Measurements from ENCODE around the gene CYLD. TPM values are rescaled to one million over a fixed set of nuclear protein-coding genes. Genes with fewer than 3 reads are reported as not detected.

Gene CYLD
- total and polyA plus RNA-seq, 2 donors from 2014 or later, result 8.9 to 48.0 TPM

GRCh38 chr16:50818380-50818779, 76.5 kb downstream of the CYLD start:
- no peak for TF ChIP-seq CTCF (IDR thresholded peaks at IDR 0.05; ENCODE audit: borderline replicate concordance, extremely low read depth, insufficient read depth)
- Histone ChIP-seq H3K9ac (ENCODE audit: low read length in 3 of 3) (no peak overlapping the region), H3K9me3 (ENCODE audit: control insufficient read depth in 2 of 3, insufficient read depth in 1 of 3, low read length in 3 of 3) (no peaks in the 10 kb centered on the region), H3K27me3 (ENCODE audit: control insufficient read depth, insufficient read depth, low read length) (no peaks in the 10 kb centered on the region), H3K36me3 (ENCODE audit: control insufficient read depth in 2 of 3, insufficient read depth in 3 of 3, low read length in 3 of 3) (no peaks in the 10 kb centered on the region), H3K27ac (ENCODE audit: low read depth in 2 of 2, low read length in 2 of 2) (no peak overlapping the region), H3K4me3 (ENCODE audit: low read length in 3 of 3) (no peak overlapping the region), H3K4me1 (ENCODE audit: control insufficient read depth in 2 of 3, insufficient read depth in 2 of 3, low read depth in 1 of 3, low read length in 3 of 3) (no peaks in the 10 kb centered on the region)
- intact Hi-C loops (cut with DNase I), result no loop called here
- no peak for FAIRE-seq
- DNase-seq, result peak in 1 of 5 donors; percentile 16

GRCh38 chr16:50819706-50820105, 77.8 kb downstream of the CYLD start:
- Histone ChIP-seq H3K27ac (ENCODE audit: low read depth in 2 of 2, low read length in 2 of 2) (no peak overlapping the region), H3K4me1 (ENCODE audit: control insufficient read depth in 2 of 3, insufficient read depth in 2 of 3, low read depth in 1 of 3, low read length in 3 of 3) (no peaks in the 10 kb centered on the region), H3K27me3 (ENCODE audit: control insufficient read depth, insufficient read depth, low read length) (no peaks in the 10 kb centered on the region), H3K9me3 (ENCODE audit: control insufficient read depth in 2 of 3, insufficient read depth in 1 of 3, low read length in 3 of 3) (no peaks in the 10 kb centered on the region), H3K36me3 (ENCODE audit: control insufficient read depth in 2 of 3, insufficient read depth in 3 of 3, low read length in 3 of 3) (no peaks in the 10 kb centered on the region), H3K9ac (ENCODE audit: low read length in 3 of 3) (no peak overlapping the region), H3K4me3 (ENCODE audit: low read length in 3 of 3) (no peak overlapping the region)
- TF ChIP-seq CTCF (IDR thresholded peaks at IDR 0.05; ENCODE audit: borderline replicate concordance, extremely low read depth, insufficient read depth), result no peak
- FAIRE-seq (no peak), DNase-seq (peak in 1 of 5 donors; percentile 13)
- intact Hi-C loops (cut with DNase I), result no loop called here

- intact Hi-C loops (cut with DNase I), result no loop called here
- no peak for TF ChIP-seq CTCF (IDR thresholded peaks at IDR 0.05; ENCODE audit: borderline replicate concordance, extremely low read depth, insufficient read depth)
- no peak overlapping the region for H3K4me3 ChIP-seq (ENCODE audit: low read length in 3 of 3)
- no peak overlapping the region for H3K27ac ChIP-seq (ENCODE audit: low read depth in 2 of 2, low read length in 2 of 2)
- H3K9ac ChIP-seq (ENCODE audit: low read length in 3 of 3), result no peak overlapping the region
- no peak for FAIRE-seq
- H3K36me3 ChIP-seq (ENCODE audit: control insufficient read depth in 2 of 3, insufficient read depth in 3 of 3, low read length in 3 of 3), result no peaks in the 10 kb centered on the region
- no peak for DNase-seq
- H3K4me1 ChIP-seq (ENCODE audit: control insufficient read depth in 2 of 3, insufficient read depth in 2 of 3, low read depth in 1 of 3, low read length in 3 of 3), result no peaks in the 10 kb centered on the region
- H3K9me3 ChIP-seq (ENCODE audit: control insufficient read depth in 2 of 3, insufficient read depth in 1 of 3, low read length in 3 of 3), result no peaks in the 10 kb centered on the region
- H3K27me3 ChIP-seq (ENCODE audit: control insufficient read depth, insufficient read depth, low read length), result no peaks in the 10 kb centered on the region
Measured at GRCh38 chr16:50820225-50820624, 78.3 kb downstream of the CYLD start.

GRCh38 chr16:50821586-50821985, 79.7 kb downstream of the CYLD start:
- H3K9ac ChIP-seq (ENCODE audit: low read length in 3 of 3), result no peak overlapping the region
- intact Hi-C loops (cut with DNase I), result no loop called here
- H3K27me3 ChIP-seq (ENCODE audit: control insufficient read depth, insufficient read depth, low read length), result no peaks in the 10 kb centered on the region
- H3K4me1 ChIP-seq (ENCODE audit: control insufficient read depth in 2 of 3, insufficient read depth in 2 of 3, low read depth in 1 of 3, low read length in 3 of 3), result no peaks in the 10 kb centered on the region
- peak in 1 of 5 donors; percentile 7 for DNase-seq
- no peaks in the 10 kb centered on the region for H3K9me3 ChIP-seq (ENCODE audit: control insufficient read depth in 2 of 3, insufficient read depth in 1 of 3, low read length in 3 of 3)
- H3K27ac ChIP-seq (ENCODE audit: low read depth in 2 of 2, low read length in 2 of 2), result no peak overlapping the region
- no peak for TF ChIP-seq CTCF (IDR thresholded peaks at IDR 0.05; ENCODE audit: borderline replicate concordance, extremely low read depth, insufficient read depth)
- FAIRE-seq, result no peak
- no peak overlapping the region for H3K4me3 ChIP-seq (ENCODE audit: low read length in 3 of 3)
- H3K36me3 ChIP-seq (ENCODE audit: control insufficient read depth in 2 of 3, insufficient read depth in 3 of 3, low read length in 3 of 3), result no peaks in the 10 kb centered on the region
